ENCODE data around the gene PCDHGB3.
"Not testable (repeated sequence)": the region's sequence is repeated elsewhere in the genome, so short reads cannot be mapped to it uniquely, and the experiment has no call there.

The PCDHGB3 gene

GRCh38 chr5:141359790-141360426 is 10.1 kb upstream of the PCDHGB3 start, which contains the start of gene PCDHGB2:
TSS of gene PCDHGB2 (plus strand) at chr5:141359994. CDS start at chr5:141360136, 142 bp downstream.
- DNase-seq (ENCODE audit: low read depth): no peak

- DNase-seq (ENCODE audit: low read depth): no peak
Observed at GRCh38 chr5:141360685-141361084, 9.4 kb upstream of the PCDHGB3 start.

GRCh38 chr5:141362719-141363118 is 7.3 kb upstream of the PCDHGB3 start:
- no peak for DNase-seq (ENCODE audit: low read depth)

- no peak for DNase-seq (ENCODE audit: low read depth)
Observed at GRCh38 chr5:141363952-141364660, 5.9 kb upstream of the PCDHGB3 start, which contains the start of gene PCDHGA5. TSS of gene PCDHGA5 (plus strand) at chr5:141364162. CDS start at chr5:141364331, 169 bp downstream.

GRCh38 chr5:141366016-141366896 is 3.8 kb upstream of the PCDHGB3 start:
- DNase-seq (ENCODE audit: low read depth): no peak

GRCh38 chr5:141371572-141372475 is 1.8 kb downstream of the PCDHGB3 start:
- DNase-seq (ENCODE audit: low read depth): no peak

GRCh38 chr5:141373673-141374317 is 3.8 kb downstream of the PCDHGB3 start, which contains the start of gene PCDHGA6:
TSS of gene PCDHGA6 (plus strand) at chr5:141373891. CDS start at chr5:141374084, 193 bp downstream.
- DNase-seq (ENCODE audit: low read depth): no peak

GRCh38 chr5:141374627-141375026 is 4.6 kb downstream of the PCDHGB3 start:
- no peak for DNase-seq (ENCODE audit: low read depth)

- not testable (repeated sequence) for DNase-seq (ENCODE audit: low read depth)
Observed at GRCh38 chr5:141375444-141376155, 5.6 kb downstream of the PCDHGB3 start.

- DNase-seq (ENCODE audit: low read depth): no peak
Observed at GRCh38 chr5:141382469-141383294, 12.6 kb downstream of the PCDHGB3 start, which contains the start of gene PCDHGA7. TSS of gene PCDHGA7 (plus strand) at chr5:141382742. CDS start at chr5:141382900, 158 bp downstream.

GRCh38 chr5:141383345-141383744 is 13.3 kb downstream of the PCDHGB3 start:
- DNase-seq (ENCODE audit: low read depth): no peak

GRCh38 chr5:141384471-141385267 is 14.6 kb downstream of the PCDHGB3 start:
- DNase-seq (ENCODE audit: low read depth): no peak

- DNase-seq (ENCODE audit: low read depth): peak; percentile 31
Observed at GRCh38 chr5:141387557-141388311, 17.7 kb downstream of the PCDHGB3 start, which contains the start of gene PCDHGB4. TSS of gene PCDHGB4 (plus strand) at chr5:141387698. CDS start at chr5:141387885, 187 bp downstream.

- DNase-seq (ENCODE audit: low read depth): no peak
Observed at GRCh38 chr5:141388661-141389060, 18.6 kb downstream of the PCDHGB3 start.

GRCh38 chr5:141389153-141390042 is 19.4 kb downstream of the PCDHGB3 start:
- no peak for DNase-seq (ENCODE audit: low read depth)
